Skeletal muscle satellite cell (primary cell): ENCODE measurements around the gene RIMS3.
A peak's percentile ranks its signal among the peaks of the same experiment; 100 is the strongest.

ENCODE experiments used
- H3K27me3 ChIP-seq: 2 replicates; pipeline ENCODE4 v1.7.0; 2013; ENCODE audit warnings: low read length; ENCODE audit not compliant: control insufficient read depth, insufficient read depth
- H3K36me3 ChIP-seq: 2 replicates; pipeline ENCODE4 v1.7.0; 2013; ENCODE audit warnings: mild to moderate bottlenecking, control low read depth, low read length; ENCODE audit not compliant: insufficient read depth
- H3K4me1 ChIP-seq: 2 replicates; pipeline ENCODE4 v1.7.0; 2013; ENCODE audit warnings: low read length; ENCODE audit not compliant: control insufficient read depth, insufficient read depth
- H3K4me2 ChIP-seq: 2 replicates; pipeline ENCODE4 v1.7.0; 2013; ENCODE audit warnings: mild to moderate bottlenecking, low read length
- H3K4me3 ChIP-seq: 2 replicates; pipeline ENCODE4 v1.7.0; 2013; ENCODE audit warnings: low read length
- H3K9ac ChIP-seq: 2 replicates; pipeline ENCODE4 v1.7.0; 2013; ENCODE audit warnings: mild to moderate bottlenecking, low read depth, low read length, moderate library complexity
- H3K9me3 ChIP-seq: replicated peaks from 2 replicates; pipeline ENCODE4 v1.7.0; 2013; ENCODE audit warnings: mild to moderate bottlenecking, control low read depth, low read length

RIMS3 gene

GRCh38 chr1:40625076-40625475 lies 40.4 kb downstream of the RIMS3 start:
- no peaks in the 10 kb centered on the region for H3K4me1 ChIP-seq
- no peak overlapping the region for H3K9ac ChIP-seq
- H3K36me3 ChIP-seq = no peaks in the 10 kb centered on the region
- H3K4me3 ChIP-seq = no peak overlapping the region
- H3K9me3 ChIP-seq = no peaks in the 10 kb centered on the region
- no peak overlapping the region for H3K4me2 ChIP-seq
- H3K27me3 ChIP-seq = peaks cover 50% of the 10 kb centered on the region

- Histone ChIP-seq H3K4me1 (no peaks in the 10 kb centered on the region), H3K4me2 (no peak overlapping the region), H3K9ac (no peak overlapping the region), H3K36me3 (no peaks in the 10 kb centered on the region), H3K27me3 (peaks cover 49% of the 10 kb centered on the region), H3K9me3 (no peaks in the 10 kb centered on the region), H3K4me3 (no peak overlapping the region)
These were observed 42.4 kb downstream of the RIMS3 start for GRCh38 chr1:40622936-40623629.

- Histone ChIP-seq H3K4me3 (no peak overlapping the region), H3K9me3 (no peaks in the 10 kb centered on the region), H3K9ac (no peak overlapping the region), H3K4me2 (no peak overlapping the region), H3K4me1 (no peaks in the 10 kb centered on the region), H3K27me3 (peaks cover 45% of the 10 kb centered on the region), H3K36me3 (no peaks in the 10 kb centered on the region)
These were observed 43.5 kb downstream of the RIMS3 start for GRCh38 chr1:40621821-40622450.

GRCh38 chr1:40620586-40621210 lies 44.8 kb downstream of the RIMS3 start:
- H3K4me3 ChIP-seq = no peak overlapping the region
- no peaks in the 10 kb centered on the region for H3K9me3 ChIP-seq
- no peak overlapping the region for H3K9ac ChIP-seq
- H3K4me2 ChIP-seq = no peak overlapping the region
- peaks cover 39% of the 10 kb centered on the region for H3K27me3 ChIP-seq
- H3K4me1 ChIP-seq = no peaks in the 10 kb centered on the region
- H3K36me3 ChIP-seq = no peaks in the 10 kb centered on the region

- H3K36me3 ChIP-seq = no peaks in the 10 kb centered on the region
- peaks cover 35% of the 10 kb centered on the region for H3K27me3 ChIP-seq
- no peak overlapping the region for H3K4me2 ChIP-seq
- no peak overlapping the region for H3K4me3 ChIP-seq
- no peak overlapping the region for H3K9ac ChIP-seq
- no peaks in the 10 kb centered on the region for H3K9me3 ChIP-seq
- no peaks in the 10 kb centered on the region for H3K4me1 ChIP-seq
These were observed 45.3 kb downstream of the RIMS3 start for GRCh38 chr1:40620150-40620549.

GRCh38 chr1:40618108-40618507 lies 47.4 kb downstream of the RIMS3 start:
- Histone ChIP-seq H3K9me3 (no peaks in the 10 kb centered on the region), H3K4me1 (no peaks in the 10 kb centered on the region), H3K4me2 (no peak overlapping the region), H3K36me3 (no peaks in the 10 kb centered on the region), H3K27me3 (peaks cover 23% of the 10 kb centered on the region), H3K4me3 (no peak overlapping the region), H3K9ac (no peak overlapping the region)

- H3K4me1 ChIP-seq = no peaks in the 10 kb centered on the region
- no peak overlapping the region for H3K4me3 ChIP-seq
- H3K9me3 ChIP-seq = no peaks in the 10 kb centered on the region
- H3K27me3 ChIP-seq = peaks cover 17% of the 10 kb centered on the region
- no peaks in the 10 kb centered on the region for H3K36me3 ChIP-seq
- no peak overlapping the region for H3K9ac ChIP-seq
- H3K4me2 ChIP-seq = peak overlapping the region; percentile 60
These were observed 53.1 kb downstream of the RIMS3 start for GRCh38 chr1:40612345-40612831.

- H3K4me1 ChIP-seq = no peaks in the 10 kb centered on the region
- H3K4me3 ChIP-seq = no peak overlapping the region
These were observed 55.3 kb downstream of the RIMS3 start for GRCh38 chr1:40610156-40610555.

GRCh38 chr1:40607921-40608320 lies 57.6 kb downstream of the RIMS3 start:
- Histone ChIP-seq H3K36me3 (no peaks in the 10 kb centered on the region), H3K9me3 (no peaks in the 10 kb centered on the region), H3K4me1 (no peaks in the 10 kb centered on the region), H3K4me3 (no peak overlapping the region), H3K4me2 (no peak overlapping the region), H3K27me3 (peaks cover 17% of the 10 kb centered on the region), H3K9ac (no peak overlapping the region)

More at GRCh38 chr1:40610156-40610555, 55.3 kb downstream of the RIMS3 start:
- Histone ChIP-seq H3K27me3 (peaks cover 17% of the 10 kb centered on the region), H3K4me2 (no peak overlapping the region), H3K9me3 (no peaks in the 10 kb centered on the region), H3K36me3 (no peaks in the 10 kb centered on the region), H3K9ac (no peak overlapping the region)

- H3K27me3 ChIP-seq = peaks cover 22% of the 10 kb centered on the region
- H3K4me3 ChIP-seq = no peak overlapping the region
- no peak overlapping the region for H3K4me2 ChIP-seq
- H3K9ac ChIP-seq = no peak overlapping the region
- no peaks in the 10 kb centered on the region for H3K4me1 ChIP-seq
- no peaks in the 10 kb centered on the region for H3K36me3 ChIP-seq
- H3K9me3 ChIP-seq = no peaks in the 10 kb centered on the region
These were observed 58.5 kb downstream of the RIMS3 start for GRCh38 chr1:40606978-40607377.

- Histone ChIP-seq H3K36me3 (no peaks in the 10 kb centered on the region), H3K4me1 (no peaks in the 10 kb centered on the region), H3K9me3 (no peaks in the 10 kb centered on the region), H3K27me3 (peaks cover 22% of the 10 kb centered on the region), H3K4me3 (no peak overlapping the region), H3K9ac (no peak overlapping the region), H3K4me2 (no peak overlapping the region)
These were observed 59.3 kb downstream of the RIMS3 start for GRCh38 chr1:40606194-40606593.
